ENCODE results near the gene DCTPP1.

DNA sequence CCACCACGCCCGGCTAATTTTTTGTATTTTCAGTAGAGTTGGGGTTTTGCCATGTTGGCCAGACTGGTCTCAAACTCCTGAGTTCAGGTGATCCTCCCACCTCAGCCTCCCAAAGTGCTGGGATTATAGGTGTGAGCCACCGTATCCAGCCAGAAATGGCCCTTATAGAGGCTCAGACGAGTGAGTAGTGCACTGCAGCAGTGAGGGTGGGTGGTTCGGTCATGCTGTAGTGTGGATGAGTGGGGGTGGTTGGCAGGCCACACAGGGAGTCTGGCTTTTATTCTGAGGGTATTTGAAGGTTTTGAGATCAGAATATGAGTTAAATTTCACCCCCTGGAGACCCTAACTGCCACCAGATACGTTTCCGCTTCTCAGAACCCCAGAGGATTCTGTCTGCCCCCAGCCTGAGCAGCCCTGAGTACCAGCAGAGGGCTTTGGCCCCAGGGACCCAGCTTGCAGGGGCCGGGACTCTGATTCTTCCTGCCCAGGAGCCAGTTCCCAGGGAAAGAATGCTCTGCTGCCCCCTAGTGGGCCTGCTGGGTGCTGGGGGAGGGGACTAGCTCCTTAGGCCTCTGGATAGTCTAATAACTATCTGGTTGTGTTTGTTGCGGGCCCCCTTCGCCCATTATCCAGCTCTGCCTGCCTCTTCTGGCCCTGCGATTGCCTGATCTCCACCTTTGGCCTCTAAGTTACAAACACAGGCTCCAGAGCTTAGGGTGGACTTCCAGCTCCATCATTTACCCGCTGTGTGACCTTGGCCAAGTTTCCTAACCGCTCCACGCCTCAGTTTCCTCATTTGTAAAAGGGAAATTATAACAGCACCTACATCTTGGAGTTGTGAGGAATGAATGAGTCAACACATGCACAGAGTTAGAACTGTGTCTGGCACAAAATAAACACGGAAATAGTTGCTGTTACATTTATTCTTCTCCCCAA, 20.4 kb downstream of the DCTPP1 start:
- TF ChIP-seq, protein P1, sequence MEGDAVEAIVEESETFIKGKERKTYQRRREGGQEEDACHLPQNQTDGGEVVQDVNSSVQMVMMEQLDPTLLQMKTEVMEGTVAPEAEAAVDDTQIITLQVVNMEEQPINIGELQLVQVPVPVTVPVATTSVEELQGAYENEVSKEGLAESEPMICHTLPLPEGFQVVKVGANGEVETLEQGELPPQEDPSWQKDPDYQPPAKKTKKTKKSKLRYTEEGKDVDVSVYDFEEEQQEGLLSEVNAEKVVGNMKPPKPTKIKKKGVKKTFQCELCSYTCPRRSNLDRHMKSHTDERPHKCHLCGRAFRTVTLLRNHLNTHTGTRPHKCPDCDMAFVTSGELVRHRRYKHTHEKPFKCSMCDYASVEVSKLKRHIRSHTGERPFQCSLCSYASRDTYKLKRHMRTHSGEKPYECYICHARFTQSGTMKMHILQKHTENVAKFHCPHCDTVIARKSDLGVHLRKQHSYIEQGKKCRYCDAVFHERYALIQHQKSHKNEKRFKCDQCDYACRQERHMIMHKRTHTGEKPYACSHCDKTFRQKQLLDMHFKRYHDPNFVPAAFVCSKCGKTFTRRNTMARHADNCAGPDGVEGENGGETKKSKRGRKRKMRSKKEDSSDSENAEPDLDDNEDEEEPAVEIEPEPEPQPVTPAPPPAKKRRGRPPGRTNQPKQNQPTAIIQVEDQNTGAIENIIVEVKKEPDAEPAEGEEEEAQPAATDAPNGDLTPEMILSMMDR (conservative IDR thresholded peaks at IDR 0.05; ENCODE audit: low read length), result peak; percentile 91
- TF ChIP-seq EZH2phosphoT487 (IDR thresholded peaks at IDR 0.05; ENCODE audit: borderline replicate concordance), result no peak
